SK-N-SH (cell line): ENCODE results near the gene CRIM1. TPM values are rescaled to one million over a fixed set of nuclear protein-coding genes. Genes with fewer than 3 reads are reported as not detected.

ENCODE experiments used
- CTCF ChIA-PET: fragments of 300-600, 350-600 bp; formaldehyde crosslinking; extraction: SDS; loops from one replicate; lab custom pipeline; 2021; lab: Yijun Ruan, JAX
- POLR2A ChIA-PET: fragments of 350-600 bp; sonication (Branson Sonifier 250); formaldehyde crosslinking; extraction: SDS; loops from one replicate; lab custom pipeline; 2020; ENCODE audit warnings: antibody characterized with exemption, inconsistent platforms; lab: Yijun Ruan, JAX
- DNase-seq: peaks from one replicate; pipeline ENCODE4 v3.0.0; 2012
- H2AFZ ChIP-seq: fragments of 200-600 bp; sonication (generic); 2 replicates; pipeline ENCODE4 v1.8.1; 2016; ENCODE audit warnings: antibody characterized with exemption, mild to moderate bottlenecking, low read depth
- H3F3A ChIP-seq: fragments of 200-600 bp; sonication (generic); replicated peaks from 2 replicates; pipeline ENCODE3; 2016; ENCODE audit warnings: antibody characterized with exemption, mild to moderate bottlenecking; ENCODE audit not compliant: insufficient read depth
- H3K27ac ChIP-seq, 2 experiments: fragments of 200-500 bp in 1 of 2; fragments of 200-600 bp in 1 of 2; sonication (Bioruptor generic) in 1 of 2; sonication (generic), shearing (Covaris generic) in 1 of 2; 2 replicates each; pipeline versions ENCODE4 v1.5.1 to v1.6.1; 2014 to 2016; ENCODE audit warnings: low read depth in 2 of 2, inconsistent platforms in 1 of 2, low read length in 1 of 2, mild to moderate bottlenecking in 1 of 2, mixed read lengths in 1 of 2
- H3K27me3 ChIP-seq: fragments of 200-600 bp; sonication (generic), shearing (Covaris generic); 2 replicates; pipeline ENCODE4 v1.6.1; 2016; ENCODE audit warnings: mixed run types; ENCODE audit not compliant: insufficient read depth
- H3K36me3 ChIP-seq, 2 experiments: fragments of 200-500 bp in 1 of 2; fragments of 200-600 bp in 1 of 2; sonication (Bioruptor generic) in 1 of 2; sonication (generic) in 1 of 2; replicated peaks in 1 of 2; 2 replicates each; pipeline versions ENCODE3 to v1.5.1; 2014 to 2016; ENCODE audit warnings: low read length in 1 of 2, mild to moderate bottlenecking in 1 of 2; ENCODE audit not compliant: insufficient read depth in 2 of 2, control insufficient read depth in 1 of 2
- H3K4me1 ChIP-seq, 2 experiments: fragments of 200-500 bp in 1 of 2; fragments of 200-600 bp in 1 of 2; sonication (Bioruptor generic) in 1 of 2; sonication (generic), shearing (Covaris generic) in 1 of 2; 2 replicates each; pipeline versions ENCODE4 v1.5.1 to v1.6.1; 2014 to 2016; ENCODE audit warnings: low read depth in 1 of 2, low read length in 1 of 2, mixed run types in 1 of 2; ENCODE audit not compliant: insufficient read depth in 2 of 2, control insufficient read depth in 1 of 2
- H3K4me2 ChIP-seq: fragments of 200-600 bp; sonication (generic), shearing (Covaris generic); 2 replicates; pipeline ENCODE4 v1.6.1; 2017; ENCODE audit warnings: mixed run types
- H3K4me3 ChIP-seq, 2 experiments: fragments of 200-500 bp in 1 of 2; fragments of 200-600 bp in 1 of 2; sonication (Bioruptor generic) in 1 of 2; sonication (generic), shearing (Covaris generic) in 1 of 2; 2 replicates each; pipeline versions ENCODE4 v1.5.1 to v1.8.1; 2014 to 2016; ENCODE audit warnings: low read depth in 2 of 2, inconsistent platforms in 1 of 2, low read length in 1 of 2, mild to moderate bottlenecking in 1 of 2, mixed read lengths in 1 of 2, moderate library complexity in 1 of 2
- H3K79me2 ChIP-seq: fragments of 200-600 bp; sonication (generic); 2 replicates; pipeline ENCODE4 v1.8.1; 2017; ENCODE audit warnings: mild to moderate bottlenecking; ENCODE audit not compliant: insufficient read depth
- H3K9ac ChIP-seq: fragments of 200-600 bp; sonication (generic); 2 replicates; pipeline ENCODE4 v1.6.1; 2017; ENCODE audit warnings: mixed run types
- H3K9me2 ChIP-seq: fragments of 200-600 bp; sonication (generic); 2 replicates; pipeline ENCODE4 v1.6.1; 2017; ENCODE audit warnings: mixed run types
- H3K9me3 ChIP-seq: fragments of 200-600 bp; sonication (generic); 2 replicates; pipeline ENCODE4 v1.6.1; 2017; ENCODE audit warnings: mixed run types, mild to moderate bottlenecking, moderate library complexity
- H4K20me1 ChIP-seq: fragments of 200-600 bp; sonication (generic); 2 replicates; pipeline ENCODE4 v1.6.1; 2017; ENCODE audit warnings: mild to moderate bottlenecking, mixed run types; ENCODE audit not compliant: insufficient read depth
- FOSL2 ChIP-seq: IDR thresholded peaks from 2 replicates; pipeline ENCODE4 v1.4.0; 2012; ENCODE audit warnings: low read depth, mild to moderate bottlenecking, moderate library complexity, borderline replicate concordance
- FOXJ3 ChIP-seq: sonication (generic); formaldehyde crosslinking; IDR thresholded peaks from 2 replicates; pipeline ENCODE4 v1.5.1; 2020; ENCODE audit warnings: mild to moderate bottlenecking, missing genetic modification reagents
- FOXM1 ChIP-seq: IDR thresholded peaks from 2 replicates; pipeline ENCODE4 v1.4.0; 2012; ENCODE audit warnings: low read depth, mild to moderate bottlenecking
- GABPA ChIP-seq: IDR thresholded peaks from 2 replicates; pipeline ENCODE4 v1.4.0; 2012; ENCODE audit warnings: low read depth, mild to moderate bottlenecking
- GATA2 ChIP-seq: sonication (generic); formaldehyde crosslinking; IDR thresholded peaks from 2 replicates; pipeline ENCODE4 v1.5.0; 2020; ENCODE audit warnings: mild to moderate bottlenecking, missing genetic modification reagents
- MEF2A ChIP-seq: IDR thresholded peaks from 2 replicates; pipeline ENCODE4 v1.4.0; 2012; ENCODE audit warnings: low read depth, borderline replicate concordance
- NFIC ChIP-seq: IDR thresholded peaks from 2 replicates; pipeline ENCODE4 v1.4.0; 2012; ENCODE audit warnings: borderline replicate concordance
- POLR2AphosphoS5 ChIP-seq: IDR thresholded peaks from 2 replicates; pipeline ENCODE4 v1.6.1; 2012; ENCODE audit warnings: low read depth, low read length
- RCOR1 ChIP-seq: fragments of 150-350 bp; IDR thresholded peaks from 2 replicates; pipeline ENCODE4 v1.6.1; 2017; ENCODE audit warnings: antibody characterized with exemption, low read length
- REST ChIP-seq: IDR thresholded peaks from 2 replicates; pipeline ENCODE4 v1.6.1; 2012; ENCODE audit warnings: mild to moderate bottlenecking, low read depth, low read length, moderate library complexity
- RFX5 ChIP-seq: IDR thresholded peaks from 2 replicates; pipeline ENCODE4 v1.6.1; 2012; ENCODE audit warnings: mild to moderate bottlenecking, improper control_type of control experiment, low read length
- SMC3 ChIP-seq: IDR thresholded peaks from 2 replicates; pipeline ENCODE4 v1.6.1; 2012; ENCODE audit warnings: low read depth, low read length, improper control_type of control experiment
- TCF12 ChIP-seq: IDR thresholded peaks from 2 replicates; pipeline ENCODE4 v1.4.0; 2012
- TEAD4 ChIP-seq: IDR thresholded peaks from 2 replicates; pipeline ENCODE4 v1.4.0; 2012; ENCODE audit warnings: mild to moderate bottlenecking, borderline replicate concordance; ENCODE audit not compliant: insufficient read depth
- USF1 ChIP-seq: IDR thresholded peaks from 2 replicates; pipeline ENCODE4 v1.4.0; 2012; ENCODE audit warnings: low read depth, borderline replicate concordance
- YY1 ChIP-seq: IDR thresholded peaks from 2 replicates; pipeline ENCODE4 v1.4.0; 2012; ENCODE audit warnings: low read depth, mild to moderate bottlenecking
- WGBS: methylation state at CpG from one replicate; pipeline ENCODE4 v1.1.6; 2017; ENCODE audit warnings: low lambda C conversion rate; 5-methylcytosine and 5-hydroxymethylcytosine counted together
- polyA plus RNA-seq, 3 experiments: library from polyadenylated mRNA; depleted of rRNA; stranded (reverse); fragments of >200 nt; gene quantifications; 2 replicates each; pipeline ENCODE4 v1.2.3, GENCODE V29; 2012

CRIM1 gene
- polyA plus RNA-seq, 1 of the 3 experiments (the other 2 are of a cell fraction): 244 TPM

- Histone ChIP-seq H3K9me3 (no peaks in the 10 kb centered on the region), H3K27ac (peak overlapping the region; percentile 86 to 96), H3K27me3 (no peaks in the 10 kb centered on the region), H2AFZ (no peak overlapping the region), H3F3A (peaks cover 75% of the 10 kb centered on the region), H3K9me2 (no peaks in the 10 kb centered on the region), H3K9ac (peak overlapping the region; percentile 23), H3K4me1 (peaks cover 5 to 86% of the 10 kb centered on the region in 2 experiments), H3K79me2 (peaks cover 100% of the 10 kb centered on the region), H3K4me3 (peak overlapping the region in 1 of 2 experiments; percentile 34; a peak in 3 of 4 replicates), H4K20me1 (peaks cover 40% of the 10 kb centered on the region), H3K4me2 (peak overlapping the region; percentile 67), H3K36me3 (peaks cover 8 to 18% of the 10 kb centered on the region in 2 experiments)
- ChIA-PET CTCF (interaction anchor here (0.6 to 3.0 kb wide), 5 partner anchors 9 to 418 kb away, joined by 3 to 14 read pairs (median 4); no protein-coding TSS in a partner anchor), POLR2A (no interaction called here)
- no peak for TF ChIP-seq MEF2A
- no peak for TF ChIP-seq RCOR1
- no peak for TF ChIP-seq NFIC
- no peak for TF ChIP-seq FOXM1
- TF ChIP-seq TEAD4: no peak
- TF ChIP-seq RFX5: no peak
- TF ChIP-seq TCF12: no peak
- TF ChIP-seq POLR2AphosphoS5: no peak
- no peak for TF ChIP-seq USF1
- no peak for TF ChIP-seq FOSL2
- no peak for TF ChIP-seq SMC3
- no peak for TF ChIP-seq GABPA
- TF ChIP-seq YY1: no peak
- no peak for TF ChIP-seq GATA2 (CRISPR knock-in tag)
- no peak for TF ChIP-seq FOXJ3 (CRISPR knock-in tag)
- TF ChIP-seq REST: no peak
- DNase-seq: no peak
- 18% methylated on average over 4 of the region's 4 CpGs for WGBS
Measured at GRCh38 chr2:36367486-36367885, 11.9 kb downstream of the CRIM1 start.
